Stimulated activated CD4-positive, alpha-beta T cell treated with anti-CD3 and anti-CD28 coated beads, Interleukin-4, amount 100 ng/mL, for 4 hours (primary cell): ENCODE results near the gene NAA80.
"Not testable (repeated sequence)": the region's sequence is repeated elsewhere in the genome, so short reads cannot be mapped to it uniquely, and the experiment has no call there.

Experiments used
- DNase-seq, 2 experiments: peaks; one replicate each; pipeline ENCODE4 v3.0.0-alpha.2; 2020

Gene NAA80

DNA sequence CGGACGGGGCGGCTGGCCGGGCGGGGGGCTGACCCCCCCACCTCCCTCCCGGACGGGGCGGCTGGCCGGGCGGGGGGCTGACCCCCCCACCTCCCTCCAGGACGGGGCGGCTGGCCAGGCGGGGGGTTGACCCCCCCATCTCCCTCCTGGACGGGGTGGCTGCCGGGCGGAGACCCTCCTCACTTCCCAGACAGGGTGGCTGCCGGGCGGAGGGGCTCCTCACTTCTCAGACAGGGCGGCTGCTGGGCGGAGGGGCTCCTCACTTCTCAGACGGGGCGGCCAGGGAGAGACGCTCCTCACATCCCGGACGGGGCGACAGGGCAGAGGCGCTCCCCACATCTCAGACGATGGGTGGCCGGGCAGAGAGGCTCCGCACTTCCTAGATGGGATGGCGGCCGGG lies 12.8 kb upstream of the NAA80 start:
- not testable (repeated sequence) for DNase-seq

GRCh38 chr3:50304601-50305000 lies 5.4 kb upstream of the NAA80 start:
- DNase-seq: no peak

- no peak for DNase-seq
Measured at GRCh38 chr3:50303013-50303815, 4.0 kb upstream of the NAA80 start, which contains the start of gene HYAL1. HYAL1 (minus strand) TSS chr3:50303574; CDS start chr3:50302956, 618 bp downstream.

DNA sequence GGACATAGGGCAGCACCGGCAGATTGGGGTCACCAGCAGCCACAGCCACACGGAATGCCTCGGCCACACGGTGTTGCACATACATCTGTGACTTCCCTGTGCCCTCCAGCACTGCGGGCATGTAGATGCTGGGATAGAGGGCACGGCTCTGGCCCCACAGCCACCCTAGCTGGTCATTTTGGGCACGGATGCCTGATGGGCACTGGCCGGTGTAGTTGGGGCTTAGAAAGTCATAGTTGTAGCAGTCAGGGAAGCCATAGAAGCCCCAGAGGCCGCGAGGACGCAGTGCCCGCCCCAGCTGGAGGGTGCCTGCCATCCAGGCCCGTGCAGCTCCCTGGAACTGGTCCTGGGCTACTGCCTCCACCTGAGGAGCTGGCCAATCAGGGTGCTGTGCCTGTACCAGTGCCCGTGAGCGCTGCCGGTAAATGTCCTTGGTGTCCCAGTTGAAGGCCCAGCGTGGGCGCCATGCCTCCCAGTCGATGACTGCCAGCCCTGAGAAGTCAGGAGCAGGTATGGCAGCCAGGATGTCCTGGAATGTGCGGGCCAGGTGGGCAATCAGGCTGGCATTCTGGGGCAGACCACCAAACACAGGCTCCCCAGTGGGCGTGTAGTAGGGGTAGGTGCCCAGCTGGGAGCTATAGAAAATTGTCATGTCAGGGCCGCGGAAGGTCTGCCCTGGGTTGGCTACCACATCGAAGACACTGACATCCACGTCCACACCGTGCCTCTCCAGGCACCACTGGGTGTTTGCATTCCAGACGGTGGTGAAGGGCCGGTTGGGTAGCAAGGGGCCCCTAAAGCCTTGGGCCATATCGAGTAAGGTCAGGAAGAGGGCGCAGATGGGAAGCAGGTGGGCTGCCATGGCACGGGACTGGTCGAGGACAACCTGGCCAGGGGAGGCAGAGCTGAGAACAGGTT lies 3.1 kb upstream of the NAA80 start:
- DNase-seq: no peak

GRCh38 chr3:50300681-50301254 lies 1.6 kb upstream of the NAA80 start:
- DNase-seq: no peak

- no peak for DNase-seq
Measured at GRCh38 chr3:50299929-50300680, 900 bp upstream of the NAA80 start.

GRCh38 chr3:50299638-50299928 lies 378 bp upstream of the NAA80 start:
- DNase-seq: no peak

DNA sequence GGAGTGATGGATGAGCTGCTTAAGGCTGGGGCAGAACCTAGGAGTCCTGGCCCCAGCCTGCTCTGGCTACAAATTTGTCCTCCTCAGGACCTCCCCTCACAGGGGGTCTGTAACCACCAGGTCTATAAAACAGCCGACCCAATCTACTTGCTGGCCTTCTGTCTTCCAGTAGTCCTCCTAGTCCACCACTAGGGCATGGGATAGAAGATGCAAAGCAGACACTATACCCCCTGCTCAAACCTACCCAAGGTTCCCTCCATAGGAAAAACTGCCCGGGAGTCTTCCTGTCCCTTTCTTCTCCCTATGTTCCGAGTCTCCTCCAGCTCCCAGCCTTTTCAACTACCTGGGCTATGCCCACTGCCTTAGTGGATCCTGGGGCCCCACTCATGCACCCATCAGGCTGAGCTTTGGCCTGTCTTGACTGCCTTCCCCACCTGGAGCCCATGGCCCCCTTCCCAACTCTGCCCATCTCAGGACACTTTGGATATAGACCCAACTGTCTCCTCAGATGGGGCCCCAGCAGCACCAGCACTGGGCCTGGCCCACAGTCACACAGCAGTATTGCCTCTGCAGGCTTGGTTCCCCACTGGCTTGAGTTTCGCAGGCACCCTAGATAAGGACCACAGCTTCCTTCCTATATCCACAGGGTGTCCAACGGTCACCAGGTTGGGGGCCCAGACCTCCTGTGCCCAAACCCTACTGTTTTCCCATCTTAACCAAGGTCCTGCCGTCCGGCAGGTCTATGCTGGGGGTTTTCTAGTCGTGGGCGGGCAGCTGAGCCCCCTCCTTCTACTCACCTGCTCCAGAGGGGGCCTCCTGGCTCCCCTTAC lies 1.1 kb downstream of the NAA80 start:
- no peak for DNase-seq

DNA sequence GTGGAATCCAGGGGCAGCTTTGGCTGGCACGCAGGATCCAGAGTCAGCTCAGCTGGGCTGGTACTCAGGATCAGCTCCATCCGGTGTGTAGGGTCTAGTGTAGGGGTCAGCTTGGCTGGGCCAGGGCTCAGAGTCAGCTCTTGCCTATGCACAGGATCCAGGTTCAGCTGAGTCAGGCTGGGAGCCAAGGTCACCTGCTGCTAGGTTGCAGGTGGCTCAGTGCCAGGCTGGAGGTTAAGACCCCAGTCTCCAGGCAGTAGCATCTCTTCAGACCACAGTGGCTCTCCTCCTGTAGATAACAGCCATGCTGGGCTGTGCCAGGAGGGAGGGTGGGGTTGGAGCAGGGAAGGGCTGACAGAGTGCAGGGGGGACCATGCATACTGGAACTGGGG lies 1.8 kb downstream of the NAA80 start:
- no peak for DNase-seq

GRCh38 chr3:50296721-50297383 lies 2.4 kb downstream of the NAA80 start:
- DNase-seq: no peak

DNA sequence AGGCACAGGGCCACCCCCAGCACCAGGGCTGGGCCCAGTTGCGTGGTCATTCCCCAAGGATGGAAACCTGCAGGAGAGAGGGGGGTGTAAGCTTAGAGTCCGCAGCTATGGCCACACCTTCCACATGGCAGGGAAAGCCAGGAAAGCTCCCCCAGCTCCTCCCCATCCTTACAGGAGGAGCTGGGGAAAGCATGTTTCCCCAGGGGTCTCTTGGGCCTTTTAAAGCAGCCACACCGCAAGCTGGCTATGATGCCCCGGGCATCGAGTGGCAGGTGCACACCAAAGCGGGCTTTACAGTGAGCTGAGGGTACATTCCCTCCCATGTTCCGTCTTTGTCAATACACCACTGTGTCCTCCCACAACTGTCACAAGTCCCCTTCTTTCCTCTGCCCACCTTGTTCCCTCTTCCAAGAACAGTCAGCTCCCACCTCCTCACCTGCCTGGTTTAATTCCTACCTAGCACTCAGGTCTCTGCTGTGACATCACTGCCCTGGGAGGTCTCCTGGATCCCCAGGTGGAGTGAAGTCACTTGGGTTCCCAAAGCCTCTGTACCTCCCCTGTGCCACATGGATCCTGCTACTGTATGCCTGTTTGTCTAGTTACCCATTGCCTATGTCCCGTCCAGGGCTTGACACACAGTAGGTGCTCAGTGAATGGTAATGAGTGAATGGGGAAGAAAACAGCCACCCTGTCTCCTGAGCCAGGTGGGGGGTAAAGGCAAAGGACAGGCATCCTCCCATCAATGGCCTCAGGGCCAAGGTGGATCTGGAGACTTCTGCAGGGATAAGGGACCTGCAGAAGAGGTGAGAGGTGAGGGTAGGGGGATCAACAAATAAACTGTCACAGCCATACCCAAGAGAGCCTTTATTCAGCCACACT lies 3.4 kb downstream of the NAA80 start:
- DNase-seq: no peak

DNA sequence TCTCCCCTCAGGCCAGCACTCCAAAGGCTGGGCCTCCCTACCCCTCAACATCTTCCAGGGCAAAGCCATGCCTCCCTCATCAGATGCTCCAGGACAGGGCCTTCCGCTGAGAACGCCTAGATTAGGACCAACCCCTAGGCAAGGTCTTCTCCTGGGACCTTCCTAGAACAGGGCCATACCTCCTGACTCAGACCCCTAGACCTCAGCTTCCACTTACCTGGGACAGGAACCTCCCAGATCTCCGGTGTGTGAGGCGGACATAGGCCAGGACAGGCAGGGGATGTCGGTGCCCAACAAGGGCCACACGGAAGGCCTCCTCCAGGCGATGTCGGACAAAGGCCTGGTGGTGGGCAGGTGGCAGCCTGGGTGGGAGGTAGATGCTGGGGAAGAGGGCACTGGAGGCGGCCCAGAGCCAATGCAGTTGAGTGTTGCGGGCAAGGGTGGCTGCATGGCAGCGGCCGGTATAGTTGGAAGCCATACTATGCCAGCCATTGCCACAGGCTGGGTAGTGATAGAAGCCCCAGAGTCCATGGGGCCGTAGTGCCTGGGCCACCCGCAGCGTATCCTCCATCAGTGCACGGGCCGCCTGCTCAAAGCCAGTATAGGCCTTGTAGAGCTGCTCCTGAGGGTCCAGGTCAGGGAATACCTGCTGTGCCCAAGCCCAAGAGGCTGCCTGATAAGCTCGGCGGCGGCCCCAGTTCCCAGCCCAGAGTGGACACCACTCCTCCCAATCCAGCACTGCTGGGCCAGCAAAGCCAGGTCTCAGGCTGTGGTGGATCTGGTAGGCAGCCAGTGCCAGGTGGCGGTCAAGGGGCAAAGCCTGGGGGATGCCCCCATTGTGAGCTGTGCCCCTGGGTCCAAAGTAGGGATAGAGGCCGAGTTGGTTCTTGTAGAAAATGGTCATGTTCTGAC lies 4.5 kb downstream of the NAA80 start:
- DNase-seq: no peak

DNA sequence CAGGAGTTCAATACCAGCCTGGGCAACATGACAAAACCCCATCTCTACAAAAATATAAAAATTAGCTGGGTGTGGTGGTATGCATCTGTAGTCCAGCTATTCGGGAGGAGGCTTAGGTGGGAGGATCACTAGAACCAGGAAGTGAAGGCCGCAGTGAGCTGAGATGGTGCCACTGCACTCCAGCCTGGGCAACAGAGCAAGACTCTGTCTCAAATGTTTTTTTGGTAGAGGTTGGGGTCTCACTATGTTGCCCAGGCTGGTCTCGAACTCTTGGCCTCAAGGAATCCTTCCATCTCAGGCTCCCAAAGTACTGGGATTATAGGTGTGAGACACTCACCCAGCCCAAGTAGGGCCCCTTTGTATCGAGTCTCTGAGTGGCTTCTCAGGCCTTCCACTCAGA lies 5.1 kb downstream of the NAA80 start:
- DNase-seq: no peak

DNA sequence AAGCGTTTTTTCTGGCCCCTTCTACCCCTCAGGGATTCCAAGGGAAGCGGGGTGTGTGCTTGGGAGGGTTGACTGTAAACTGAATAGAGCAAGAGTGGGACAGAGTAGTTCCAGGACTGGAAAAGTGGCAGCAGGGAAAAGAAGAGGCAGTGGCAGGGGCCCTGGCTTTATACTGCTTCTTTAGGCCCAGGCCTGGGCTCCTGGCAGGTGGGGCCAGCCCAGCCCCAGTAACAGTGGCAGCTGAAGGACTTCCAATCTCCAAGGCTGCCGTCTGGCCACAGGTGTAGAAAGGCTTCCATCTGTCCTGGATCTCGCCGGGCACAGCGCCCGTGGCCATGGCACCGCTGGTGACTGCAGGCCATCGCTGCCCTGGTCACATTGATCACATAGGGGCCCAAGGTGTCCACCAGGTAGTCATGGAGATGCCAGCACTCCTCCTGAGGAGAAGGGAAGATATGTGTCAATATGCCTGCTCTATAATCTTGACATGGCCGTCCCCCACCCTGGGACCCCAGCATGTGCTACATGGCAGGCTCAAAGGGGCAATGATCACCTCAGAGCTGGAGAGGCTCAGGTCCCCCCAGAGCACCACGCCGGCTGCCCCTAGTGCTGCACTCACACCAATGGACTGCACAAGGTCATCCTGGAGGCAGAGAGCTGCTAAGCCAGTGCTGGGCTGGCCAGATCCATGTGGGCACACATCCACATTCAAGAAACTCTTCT lies 6.0 kb downstream of the NAA80 start:
- DNase-seq: no peak

DNA sequence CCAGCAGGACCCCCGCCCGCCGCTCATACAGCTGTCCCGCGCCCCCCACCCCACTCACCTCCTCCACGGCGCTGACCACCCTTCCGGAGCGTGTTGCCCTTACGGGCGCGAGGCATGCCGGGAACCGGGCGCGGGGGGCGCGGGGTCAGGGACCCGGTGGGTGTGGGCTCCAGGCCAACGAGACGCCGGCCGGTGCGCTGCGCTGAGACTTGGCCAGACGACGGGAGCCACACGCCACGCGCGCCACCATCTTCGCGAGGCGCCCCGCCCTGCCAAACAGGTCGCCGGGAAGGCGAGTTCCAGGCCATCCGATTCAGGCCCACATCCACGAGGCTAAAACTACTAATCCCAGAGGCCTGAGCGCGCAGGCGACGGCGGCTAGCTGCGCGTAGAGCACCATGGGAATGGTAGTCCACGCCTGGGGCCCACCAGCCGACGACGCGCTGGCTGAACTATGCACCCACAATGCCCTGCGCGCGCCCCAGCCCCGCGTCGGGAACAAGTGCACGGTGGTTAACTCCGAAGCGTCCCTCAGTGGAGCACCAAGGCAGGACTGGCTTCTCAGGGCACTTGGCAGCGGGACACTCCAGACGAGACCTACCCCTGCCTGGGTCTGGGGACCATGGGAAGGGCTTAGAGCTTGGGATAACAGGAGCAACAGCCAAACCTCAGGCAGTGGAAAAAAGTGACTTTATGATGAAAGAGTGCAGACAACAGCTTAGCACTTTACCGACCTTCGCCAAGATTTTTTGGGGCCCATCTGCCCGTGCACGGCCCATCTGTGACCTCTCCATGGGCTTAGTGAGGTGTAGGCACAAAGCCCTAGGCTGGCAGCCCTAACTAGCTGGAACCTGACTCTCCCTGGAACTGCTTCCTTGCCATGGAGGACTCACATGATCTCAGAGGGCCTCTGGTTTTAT lies 6.8 kb downstream of the NAA80 start, which contains the start of gene IFRD2:
Gene IFRD2, minus strand, starts transcription at position 271 of the 920 bp plus-strand sequence. Its CDS starts 155 bp downstream, at position 116.
- peak; percentile 92 to 97 for DNase-seq

- DNase-seq: no peak
Measured at GRCh38 chr3:50290161-50290641, 9.0 kb downstream of the NAA80 start.

DNA sequence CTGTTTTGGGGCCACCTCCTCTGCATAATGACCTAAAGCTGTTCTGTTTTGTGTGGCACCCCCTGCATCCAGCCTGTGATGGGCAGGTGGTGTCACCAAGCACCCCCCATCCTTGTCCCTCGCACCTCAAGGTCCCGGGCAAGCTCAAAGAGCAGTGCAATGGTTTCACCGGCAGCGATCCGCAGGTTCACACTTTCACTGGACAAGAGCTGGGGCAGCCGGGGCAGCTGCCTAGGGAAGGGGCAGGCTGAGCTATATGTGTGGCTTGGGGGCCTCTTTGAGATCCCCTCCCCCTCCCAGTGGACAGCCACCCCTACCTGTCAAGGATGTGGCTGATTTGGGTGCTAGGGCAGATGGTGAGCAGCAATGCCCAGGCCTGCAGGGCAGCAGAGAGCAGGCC lies 10.1 kb downstream of the NAA80 start:
- DNase-seq: no peak
